GM12878 (cell line): ENCODE measurements around the gene FAM20B. TPM values are rescaled to one million over a fixed set of nuclear protein-coding genes. Genes with fewer than 3 reads are reported as not detected.

Source experiments
- ATAC-seq: fragments of 200-7000 bp; cut with Tn5 transposase; 3 replicates; pipeline ENCODE4 v1.9.1; 2020; ENCODE audit warnings: mild to moderate bottlenecking, moderate library complexity
- BruUV-seq: library from RNA; stranded (reverse); fragments of 400-500 nt; replicated peaks from 2 replicates; lab custom pipeline; 2021; lab: Mats Ljungman, UMichigan
- CTCF ChIA-PET: fragments of 300-600 bp; sonication (Branson Sonifier 250); formaldehyde crosslinking; extraction: SDS; loops from one replicate; lab custom pipeline; 2021; ENCODE audit warnings: inconsistent platforms; lab: Yijun Ruan, JAX
- POLR2A ChIA-PET: fragments of 350-600 bp; formaldehyde crosslinking; extraction: SDS; loops from one replicate; lab custom pipeline; 2021; ENCODE audit warnings: inconsistent platforms; lab: Charles Lee
- RAD21 ChIA-PET: fragments of 300-600 bp; sonication (Branson Sonifier 250); formaldehyde crosslinking; loops from one replicate; lab custom pipeline; 2023; ENCODE audit warnings: antibody characterized with exemption; ENCODE audit not compliant: unreplicated experiment; lab: Charles Lee
- SMC1A ChIA-PET: fragments of 300-600 bp; sonication (Branson Sonifier 250); formaldehyde crosslinking; loops from one replicate; lab custom pipeline; 2023; ENCODE audit not compliant: unreplicated experiment, uncharacterized antibody; lab: Charles Lee
- DNase-seq: peaks from one replicate; pipeline ENCODE4 v3.0.0-alpha.2; 2011; ENCODE audit warnings: low read depth, low spot score
- FAIRE-seq: peaks from 3 replicates; lab custom pipeline; 2011; peaks lifted over from hg19 to GRCh38; lab: Jason Lieb, UNC
- H2AFZ ChIP-seq: 2 replicates; pipeline ENCODE4 v1.6.0; 2011; ENCODE audit warnings: low read depth, low read length, control low read depth; ENCODE audit not compliant: control insufficient read depth
- H3K27ac ChIP-seq: 2 replicates; pipeline ENCODE4 v1.5.1; 2011; ENCODE audit warnings: control low read depth; ENCODE audit not compliant: control insufficient read depth, insufficient read depth
- H3K27me3 ChIP-seq, 2 experiments: replicated peaks in 1 of 2; 2 replicates each; pipeline versions ENCODE4 v1.6.0 to v1.6.1; 2011; ENCODE audit warnings: low read length in 1 of 2; ENCODE audit not compliant: control insufficient read depth in 2 of 2, insufficient read depth in 2 of 2
- H3K36me3 ChIP-seq, 2 experiments: 2 replicates each; pipeline ENCODE4 v1.5.1; 2011; ENCODE audit warnings: low read length in 1 of 2; ENCODE audit not compliant: control insufficient read depth in 2 of 2, insufficient read depth in 2 of 2
- H3K4me1 ChIP-seq: 2 replicates; pipeline ENCODE4 v1.6.1; 2011; ENCODE audit warnings: mild to moderate bottlenecking, low read length, moderate library complexity, mixed read lengths; ENCODE audit not compliant: control insufficient read depth, insufficient read depth
- H3K4me2 ChIP-seq: 2 replicates; pipeline ENCODE4 v1.6.0; 2011; ENCODE audit warnings: control low read depth; ENCODE audit not compliant: control insufficient read depth, insufficient read depth
- H3K4me3 ChIP-seq: fragments of 200-600 bp; sonication (generic); 2 replicates; pipeline ENCODE4 v1.5.1; 2016
- H3K79me2 ChIP-seq: 2 replicates; pipeline ENCODE4 v1.6.0; 2011; ENCODE audit warnings: low read length; ENCODE audit not compliant: control insufficient read depth, insufficient read depth
- H3K9ac ChIP-seq: 2 replicates; pipeline ENCODE4 v1.8.0; 2011; ENCODE audit warnings: low read length, control low read depth, mixed read lengths; ENCODE audit not compliant: control insufficient read depth, insufficient read depth
- H3K9me3 ChIP-seq: replicated peaks from 3 replicates; pipeline ENCODE4 v1.5.1; 2011; ENCODE audit warnings: mild to moderate bottlenecking, low read length; ENCODE audit not compliant: control insufficient read depth, insufficient read depth
- H4K20me1 ChIP-seq: 2 replicates; pipeline ENCODE4 v1.6.0; 2011; ENCODE audit not compliant: control insufficient read depth, insufficient read depth
- BCL11A ChIP-seq: IDR thresholded peaks from 2 replicates; pipeline ENCODE4 v1.6.1; 2011; ENCODE audit warnings: low read depth, low read length
- BHLHE40 ChIP-seq, 2 experiments: fragments of 450-650 bp in 1 of 2; IDR thresholded peaks; 2 replicates each; pipeline ENCODE4 v1.6.1; 2011 to 2017; ENCODE audit warnings: low read depth in 2 of 2, borderline replicate concordance in 1 of 2, improper control_type of control experiment in 1 of 2, low read length in 1 of 2, mild to moderate bottlenecking in 1 of 2
- GATAD2B ChIP-seq: fragments of 450-650 bp; conservative IDR thresholded peaks from 2 replicates; pipeline ENCODE4 v1.6.1; 2017; ENCODE audit warnings: low read depth, mild to moderate bottlenecking, moderate library complexity
- PKNOX1 ChIP-seq: fragments of 450-650 bp; IDR thresholded peaks from 2 replicates; pipeline ENCODE4 v1.6.1; 2016; ENCODE audit warnings: mild to moderate bottlenecking
- TCF3 ChIP-seq: IDR thresholded peaks from 2 replicates; pipeline ENCODE4 v1.6.1; 2012; ENCODE audit warnings: low read depth, mild to moderate bottlenecking, low read length, borderline replicate concordance; ENCODE audit not compliant: insufficient read depth
- TCF7 ChIP-seq: IDR thresholded peaks from 2 replicates; pipeline ENCODE4 v1.6.1; 2014; ENCODE audit warnings: antibody characterized with exemption, borderline replicate concordance
- WGBS: methylation state at CpG from one replicate; pipeline ENCODE4 v1.1.6; 2016; ENCODE audit warnings: low lambda C conversion rate; ENCODE audit not compliant: insufficient replicate concordance, insufficient coverage; ENCODE audit errors: missing lambda C conversion rate; 5-methylcytosine and 5-hydroxymethylcytosine counted together
- in situ Hi-C: fragments of 300-500 bp; cut with MboI; formaldehyde crosslinking; loops from 9 replicates; pipeline ENCODE4 v1.14.3; 2018; ENCODE audit warnings: mixed read lengths
- intact Hi-C: fragments of 100-400 bp; cut with micrococcal nuclease; formaldehyde crosslinking; loops from one replicate; pipeline ENCODE4 v1.14.2; 2022; ENCODE audit not compliant: unreplicated experiment
- polyA plus RNA-seq, 11 experiments: library from polyadenylated mRNA; depleted of rRNA in 4 of 11; unstranded in 6 of 11; stranded (reverse) in 5 of 11; fragments of >200 nt; fragmentation: Nextera tagmentation in 4 of 11; fragmentation: Illumina TruSeq in 1 of 11; extraction: Ambion mirVana in 4 of 11; extraction: Trizol in 1 of 11; gene quantifications; 1 replicate in 1 of 11; 2 replicates in 10 of 11; pipeline versions ENCODE4 v1.2.1 to v1.2.3, GENCODE V29; 2011 to 2016; ENCODE audit warnings: inconsistent platforms in 2 of 11, missing spikeins in 2 of 11, low read depth in 1 of 11
- total RNA-seq, 4 experiments: library from RNA; depleted of rRNA in 3 of 4; stranded (reverse); fragments of >200 nt in 3 of 4; fragmentation: Illumina TruSeq in 1 of 4; extraction: Trizol in 1 of 4; gene quantifications; 2 replicates each; pipeline versions ENCODE4 v1.2.1 to v1.2.3, GENCODE V29; 2013 to 2021
- TF ChIP-seq, protein P1 (sequence below): fragments of 450-650 bp; IDR thresholded peaks from 2 replicates; pipeline ENCODE4 v1.6.1; 2017; ENCODE audit warnings: mild to moderate bottlenecking, moderate library complexity

Gene FAM20B
- total and polyA plus RNA-seq, 10 of the 15 experiments (the other 5 are each of a cell fraction or from before 2014, with no cell fraction given), result 2.4 to 25.6 (median 12.8) TPM

DNA sequence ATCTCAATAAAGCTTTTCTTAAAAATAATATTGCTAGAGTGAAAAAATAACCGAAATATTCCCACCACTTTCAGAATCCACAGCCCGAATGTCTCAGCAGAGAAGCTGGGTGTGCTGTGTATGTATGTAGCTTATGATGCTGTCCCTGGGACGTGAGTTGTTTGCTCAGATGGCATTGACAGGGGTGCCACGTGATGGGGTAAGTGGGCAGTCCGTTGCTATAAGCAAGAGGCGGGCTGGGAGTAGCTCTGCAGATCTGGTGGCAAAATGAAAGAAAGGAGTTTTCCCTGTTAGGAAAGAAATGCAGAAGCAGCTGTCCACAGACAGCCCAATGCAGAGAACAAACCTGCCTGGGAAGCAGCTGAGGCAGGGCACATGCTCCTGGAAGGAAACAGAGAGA, 3.8 kb upstream of the FAM20B start (continued):
- TF ChIP-seq, protein P1, sequence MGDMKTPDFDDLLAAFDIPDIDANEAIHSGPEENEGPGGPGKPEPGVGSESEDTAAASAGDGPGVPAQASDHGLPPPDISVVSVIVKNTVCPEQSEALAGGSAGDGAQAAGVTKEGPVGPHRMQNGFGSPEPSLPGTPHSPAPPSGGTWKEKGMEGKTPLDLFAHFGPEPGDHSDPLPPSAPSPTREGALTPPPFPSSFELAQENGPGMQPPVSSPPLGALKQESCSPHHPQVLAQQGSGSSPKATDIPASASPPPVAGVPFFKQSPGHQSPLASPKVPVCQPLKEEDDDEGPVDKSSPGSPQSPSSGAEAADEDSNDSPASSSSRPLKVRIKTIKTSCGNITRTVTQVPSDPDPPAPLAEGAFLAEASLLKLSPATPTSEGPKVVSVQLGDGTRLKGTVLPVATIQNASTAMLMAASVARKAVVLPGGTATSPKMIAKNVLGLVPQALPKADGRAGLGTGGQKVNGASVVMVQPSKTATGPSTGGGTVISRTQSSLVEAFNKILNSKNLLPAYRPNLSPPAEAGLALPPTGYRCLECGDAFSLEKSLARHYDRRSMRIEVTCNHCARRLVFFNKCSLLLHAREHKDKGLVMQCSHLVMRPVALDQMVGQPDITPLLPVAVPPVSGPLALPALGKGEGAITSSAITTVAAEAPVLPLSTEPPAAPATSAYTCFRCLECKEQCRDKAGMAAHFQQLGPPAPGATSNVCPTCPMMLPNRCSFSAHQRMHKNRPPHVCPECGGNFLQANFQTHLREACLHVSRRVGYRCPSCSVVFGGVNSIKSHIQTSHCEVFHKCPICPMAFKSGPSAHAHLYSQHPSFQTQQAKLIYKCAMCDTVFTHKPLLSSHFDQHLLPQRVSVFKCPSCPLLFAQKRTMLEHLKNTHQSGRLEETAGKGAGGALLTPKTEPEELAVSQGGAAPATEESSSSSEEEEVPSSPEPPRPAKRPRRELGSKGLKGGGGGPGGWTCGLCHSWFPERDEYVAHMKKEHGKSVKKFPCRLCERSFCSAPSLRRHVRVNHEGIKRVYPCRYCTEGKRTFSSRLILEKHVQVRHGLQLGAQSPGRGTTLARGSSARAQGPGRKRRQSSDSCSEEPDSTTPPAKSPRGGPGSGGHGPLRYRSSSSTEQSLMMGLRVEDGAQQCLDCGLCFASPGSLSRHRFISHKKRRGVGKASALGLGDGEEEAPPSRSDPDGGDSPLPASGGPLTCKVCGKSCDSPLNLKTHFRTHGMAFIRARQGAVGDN, result no peak

- peaks cover 25% of the 10 kb centered on the region for H3K79me2 ChIP-seq
- ChIA-PET POLR2A (interaction anchor here (0.5 to 1.4 kb wide), 5 partner anchors 11 to 640 kb away, joined by 3 read pairs; no protein-coding TSS in a partner anchor), CTCF (interaction anchor here (0.6 to 2.3 kb wide), 3 partner anchors 21 to 341 kb away, joined by 4 to 6 read pairs (median 5); no protein-coding TSS in a partner anchor), SMC1A (interaction anchor here (1.1 kb wide), 1 partner anchor 20 kb away, joined by 3 read pairs; no protein-coding TSS in a partner anchor), RAD21 (no interaction called here)
- BruUV-seq, result no TSS peak
- no peak overlapping the region for H3K4me2 ChIP-seq
- no peaks in the 10 kb centered on the region for H3K9me3 ChIP-seq
- no peaks in the 10 kb centered on the region for H3K36me3 ChIP-seq
- intact Hi-C loops, result loop anchor here (10.0 kb wide), 1 partner anchor 359 kb away; no protein-coding TSS in a partner anchor
- ATAC-seq (no peak), FAIRE-seq (no peak), DNase-seq (no peak)
- TF ChIP-seq TCF3, result no peak
- no peak for TF ChIP-seq TCF7
- no peak for TF ChIP-seq GATAD2B
- no peak for TF ChIP-seq BCL11A
- TF ChIP-seq PKNOX1, result no peak
- no peak for TF ChIP-seq BHLHE40 (IDR thresholded peaks at IDR 0.05; ENCODE audit: borderline replicate concordance in 1 of 2, low read depth in 2 of 2, low read length in 1 of 2)
- in situ Hi-C loops, result no loop called here
- H3K27ac ChIP-seq, result no peak overlapping the region
- peaks cover 11% of the 10 kb centered on the region for H3K4me1 ChIP-seq
- no peaks in the 10 kb centered on the region for H4K20me1 ChIP-seq
- no peak overlapping the region for H3K9ac ChIP-seq
- no peak overlapping the region for H3K4me3 ChIP-seq
- no peaks in the 10 kb centered on the region for H3K27me3 ChIP-seq
- H2AFZ ChIP-seq, result no peak overlapping the region
- WGBS, result 43% methylated on average over 10 of the region's 10 CpGs
These were observed 1.6 kb upstream of the FAM20B start for GRCh38 chr1:179023946-179024650.
